Measurements from ENCODE around the gene NPVF. TPM values are rescaled to one million over a fixed set of nuclear protein-coding genes. Genes with fewer than 3 reads are reported as not detected.

NPVF gene
- total and polyA plus RNA-seq, 2 of the 8 experiments (the other 6 are each of a cell fraction or from before 2014, with no cell fraction given): not detected

DNA sequence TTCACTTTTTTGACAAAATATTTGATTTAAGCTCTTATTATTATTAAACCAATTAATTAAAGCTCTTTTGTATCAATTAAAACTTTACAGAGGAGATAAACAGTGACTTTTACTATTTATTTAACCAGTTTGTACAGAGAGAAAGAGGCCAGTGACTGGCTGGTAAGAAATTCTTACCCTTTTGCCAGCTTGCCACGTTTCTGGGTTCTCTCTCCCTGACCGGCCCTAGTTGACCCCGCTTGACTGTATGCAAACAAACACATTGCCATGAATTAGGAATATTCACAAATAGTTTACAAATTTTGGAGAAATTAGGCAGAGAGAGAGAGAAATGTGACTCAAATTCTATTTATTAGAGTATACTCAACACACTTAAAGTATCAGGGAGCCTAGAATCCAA lies 36.2 kb downstream of the NPVF start (continued):
- TF ChIP-seq POLR2A (IDR thresholded peaks at IDR 0.05; ENCODE audit: control extremely low read depth in 1 of 2, low read depth in 2 of 2, low read length in 2 of 2): no peak

Data from H1 (cell line).